SK-N-SH treated with all-trans-retinoic acid at 6 μM for 48 hours (cell line): ENCODE measurements around the gene RNF212B.

ENCODE experiments used
- ATAC-seq: fragments of 200-7000 bp; cut with Tn5 transposase; 3 replicates; pipeline ENCODE4 v1.9.1; 2020; ENCODE audit warnings: mild to moderate bottlenecking, moderate library complexity
- ARNTL ChIP-seq: fragments of 450-650 bp; formaldehyde crosslinking; IDR thresholded peaks from 2 replicates; pipeline ENCODE4 v1.5.0; 2020; ENCODE audit warnings: low read depth, mild to moderate bottlenecking, moderate library complexity, borderline replicate concordance
- BACH2 ChIP-seq: fragments of 250-450 bp; sonication (Bioruptor Pico); IDR thresholded peaks from 2 replicates; pipeline ENCODE4 v1.9.0; 2021; ENCODE audit warnings: mild to moderate bottlenecking, borderline replicate concordance
- ESRRG ChIP-seq: fragments of 250-450 bp; sonication (Bioruptor Pico); IDR thresholded peaks from 2 replicates; pipeline ENCODE4 v1.6.1; 2021; ENCODE audit warnings: mild to moderate bottlenecking
- GLIS3 ChIP-seq: fragments of 250-450 bp; sonication (Bioruptor Pico); IDR thresholded peaks from 2 replicates; pipeline ENCODE4 v1.5.0; 2020; ENCODE audit warnings: mild to moderate bottlenecking, moderate library complexity
- PPARA ChIP-seq: fragments of 250-450 bp; sonication (Bioruptor Pico); IDR thresholded peaks from 2 replicates; pipeline ENCODE4 v1.5.0; 2020; ENCODE audit warnings: mild to moderate bottlenecking, borderline replicate concordance
- RARB ChIP-seq: fragments of 250-450 bp; sonication (Bioruptor Pico); IDR thresholded peaks from 2 replicates; pipeline ENCODE4 v1.8.0; 2021; ENCODE audit warnings: mild to moderate bottlenecking, moderate library complexity
- SNAI2 ChIP-seq: fragments of 250-450 bp; sonication (Bioruptor Pico); IDR thresholded peaks from 2 replicates; pipeline ENCODE4 v1.5.0; 2020; ENCODE audit warnings: mild to moderate bottlenecking, moderate library complexity
- TCF4 ChIP-seq: fragments of 250-450 bp; sonication (Bioruptor Pico); IDR thresholded peaks from 2 replicates; pipeline ENCODE4 v1.8.0; 2021; ENCODE audit warnings: mild to moderate bottlenecking, moderate library complexity, borderline replicate concordance
- TOX ChIP-seq: fragments of 250-450 bp; sonication (Bioruptor Pico); IDR thresholded peaks from 2 replicates; pipeline ENCODE4 v1.8.0; 2021; ENCODE audit warnings: mild to moderate bottlenecking, moderate library complexity, borderline replicate concordance
- ZFP3 ChIP-seq: fragments of 250-450 bp; sonication (Bioruptor Pico); IDR thresholded peaks from 2 replicates; pipeline ENCODE4 v1.5.0; 2020; ENCODE audit warnings: mild to moderate bottlenecking, moderate library complexity
- ZNF565 ChIP-seq: fragments of 450-650 bp; formaldehyde crosslinking; conservative IDR thresholded peaks from 2 replicates; pipeline ENCODE4 v1.5.0; 2020; ENCODE audit warnings: low read depth, mild to moderate bottlenecking, moderate library complexity
- ZNF70 ChIP-seq: fragments of 450-650 bp; formaldehyde crosslinking; IDR thresholded peaks from 2 replicates; pipeline ENCODE4 v1.5.0; 2020; ENCODE audit warnings: mild to moderate bottlenecking, moderate library complexity
- ZNF8 ChIP-seq: fragments of 450-650 bp; formaldehyde crosslinking; IDR thresholded peaks from 2 replicates; pipeline ENCODE4 v1.5.0; 2020; ENCODE audit warnings: mild to moderate bottlenecking, moderate library complexity
- TF ChIP-seq, protein P1 (sequence below): fragments of 250-450 bp; sonication (Bioruptor Pico); IDR thresholded peaks from 2 replicates; pipeline ENCODE4 v1.5.0; 2020; ENCODE audit warnings: mild to moderate bottlenecking, moderate library complexity
- TF ChIP-seq, protein P2 (sequence below): fragments of 250-450 bp; sonication (Bioruptor Pico); IDR thresholded peaks from 2 replicates; pipeline ENCODE4 v1.8.0; 2021; ENCODE audit warnings: low read depth, mild to moderate bottlenecking, moderate library complexity, borderline replicate concordance
- TF ChIP-seq, protein P3 (sequence below): fragments of 250-450 bp; sonication (Bioruptor Pico); IDR thresholded peaks from 2 replicates; pipeline ENCODE4 v1.5.1; 2020; ENCODE audit warnings: low read depth, mild to moderate bottlenecking, moderate library complexity

The RNF212B gene

DNA sequence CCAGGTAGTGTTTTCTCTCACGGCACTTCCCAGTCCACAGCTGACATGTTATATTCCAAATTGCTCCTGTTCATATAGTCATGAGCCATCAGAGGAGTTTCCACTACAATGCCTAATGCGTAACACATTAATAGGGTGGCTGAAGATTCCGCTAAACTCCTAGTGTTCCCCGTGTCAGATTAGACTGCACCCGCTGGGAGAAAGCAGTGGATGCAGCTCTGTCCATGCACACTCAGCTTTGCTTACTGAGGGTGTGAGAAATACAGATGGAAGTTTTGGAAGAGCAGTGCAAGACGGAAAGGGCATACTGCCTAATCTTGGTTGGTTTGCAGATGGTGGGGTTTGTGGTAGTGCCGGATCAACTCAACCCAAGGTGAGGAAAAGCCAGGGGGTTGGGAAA, 59.4 kb downstream of the RNF212B start (continued):
- TF ChIP-seq, protein P1, sequence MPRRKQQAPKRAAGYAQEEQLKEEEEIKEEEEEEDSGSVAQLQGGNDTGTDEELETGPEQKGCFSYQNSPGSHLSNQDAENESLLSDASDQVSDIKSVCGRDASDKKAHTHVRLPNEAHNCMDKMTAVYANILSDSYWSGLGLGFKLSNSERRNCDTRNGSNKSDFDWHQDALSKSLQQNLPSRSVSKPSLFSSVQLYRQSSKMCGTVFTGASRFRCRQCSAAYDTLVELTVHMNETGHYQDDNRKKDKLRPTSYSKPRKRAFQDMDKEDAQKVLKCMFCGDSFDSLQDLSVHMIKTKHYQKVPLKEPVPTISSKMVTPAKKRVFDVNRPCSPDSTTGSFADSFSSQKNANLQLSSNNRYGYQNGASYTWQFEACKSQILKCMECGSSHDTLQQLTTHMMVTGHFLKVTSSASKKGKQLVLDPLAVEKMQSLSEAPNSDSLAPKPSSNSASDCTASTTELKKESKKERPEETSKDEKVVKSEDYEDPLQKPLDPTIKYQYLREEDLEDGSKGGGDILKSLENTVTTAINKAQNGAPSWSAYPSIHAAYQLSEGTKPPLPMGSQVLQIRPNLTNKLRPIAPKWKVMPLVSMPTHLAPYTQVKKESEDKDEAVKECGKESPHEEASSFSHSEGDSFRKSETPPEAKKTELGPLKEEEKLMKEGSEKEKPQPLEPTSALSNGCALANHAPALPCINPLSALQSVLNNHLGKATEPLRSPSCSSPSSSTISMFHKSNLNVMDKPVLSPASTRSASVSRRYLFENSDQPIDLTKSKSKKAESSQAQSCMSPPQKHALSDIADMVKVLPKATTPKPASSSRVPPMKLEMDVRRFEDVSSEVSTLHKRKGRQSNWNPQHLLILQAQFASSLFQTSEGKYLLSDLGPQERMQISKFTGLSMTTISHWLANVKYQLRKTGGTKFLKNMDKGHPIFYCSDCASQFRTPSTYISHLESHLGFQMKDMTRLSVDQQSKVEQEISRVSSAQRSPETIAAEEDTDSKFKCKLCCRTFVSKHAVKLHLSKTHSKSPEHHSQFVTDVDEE (CRISPR knock-in tag), result no peak
- TF ChIP-seq, all 23 proteins: peak for 0

DNA sequence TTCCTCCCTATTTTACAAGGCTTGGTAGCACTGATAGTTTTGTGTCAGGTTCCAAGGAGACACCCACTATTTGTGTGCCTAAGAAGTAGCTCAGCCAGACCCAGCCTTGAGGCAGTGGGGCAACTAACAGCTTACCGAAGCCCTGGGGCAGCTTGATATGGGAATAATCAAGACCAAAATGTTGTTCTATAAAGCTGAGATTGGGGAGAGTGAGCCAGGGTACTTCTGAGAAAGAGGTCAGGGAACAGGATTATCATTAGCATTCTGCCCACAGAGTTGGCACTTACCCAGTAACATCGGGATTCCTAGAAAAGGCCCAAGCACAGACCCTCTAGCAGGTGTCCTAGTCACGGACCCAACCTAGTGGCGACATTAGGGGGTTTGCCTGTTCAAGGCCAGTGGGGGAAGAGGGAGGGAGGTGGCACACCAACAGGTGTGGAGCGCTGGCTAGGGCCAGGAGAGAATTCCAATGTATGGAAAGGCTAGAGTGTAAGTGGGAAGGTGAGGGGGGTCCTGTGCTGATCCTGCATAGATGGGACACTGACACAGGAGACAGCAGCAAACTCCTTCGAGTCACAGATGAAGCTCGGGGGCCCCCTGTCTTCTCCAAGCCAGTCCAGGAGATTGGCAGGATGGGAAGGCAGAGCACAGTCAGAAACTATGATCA, 60.0 kb downstream of the RNF212B start:
- no peak for TF ChIP-seq ARNTL (CRISPR knock-in tag)
- no peak for TF ChIP-seq ESRRG (CRISPR knock-in tag)
- no peak for TF ChIP-seq TOX (CRISPR knock-in tag)
- no peak for TF ChIP-seq PPARA (CRISPR knock-in tag)
- no peak for TF ChIP-seq ZNF565
- TF ChIP-seq ZNF70 (CRISPR knock-in tag), result no peak
- TF ChIP-seq TCF4 (CRISPR knock-in tag), result no peak
- TF ChIP-seq, protein P2, sequence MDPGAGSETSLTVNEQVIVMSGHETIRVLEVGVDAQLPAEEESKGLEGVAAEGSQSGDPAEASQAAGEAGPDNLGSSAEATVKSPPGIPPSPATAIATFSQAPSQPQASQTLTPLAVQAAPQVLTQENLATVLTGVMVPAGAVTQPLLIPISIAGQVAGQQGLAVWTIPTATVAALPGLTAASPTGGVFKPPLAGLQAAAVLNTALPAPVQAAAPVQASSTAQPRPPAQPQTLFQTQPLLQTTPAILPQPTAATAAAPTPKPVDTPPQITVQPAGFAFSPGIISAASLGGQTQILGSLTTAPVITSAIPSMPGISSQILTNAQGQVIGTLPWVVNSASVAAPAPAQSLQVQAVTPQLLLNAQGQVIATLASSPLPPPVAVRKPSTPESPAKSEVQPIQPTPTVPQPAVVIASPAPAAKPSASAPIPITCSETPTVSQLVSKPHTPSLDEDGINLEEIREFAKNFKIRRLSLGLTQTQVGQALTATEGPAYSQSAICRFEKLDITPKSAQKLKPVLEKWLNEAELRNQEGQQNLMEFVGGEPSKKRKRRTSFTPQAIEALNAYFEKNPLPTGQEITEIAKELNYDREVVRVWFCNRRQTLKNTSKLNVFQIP (CRISPR knock-in tag), result no peak
- no peak for TF ChIP-seq ZFP3 (CRISPR knock-in tag)
- TF ChIP-seq, all 23 proteins: peak for 0
- ATAC-seq, result no peak

DNA sequence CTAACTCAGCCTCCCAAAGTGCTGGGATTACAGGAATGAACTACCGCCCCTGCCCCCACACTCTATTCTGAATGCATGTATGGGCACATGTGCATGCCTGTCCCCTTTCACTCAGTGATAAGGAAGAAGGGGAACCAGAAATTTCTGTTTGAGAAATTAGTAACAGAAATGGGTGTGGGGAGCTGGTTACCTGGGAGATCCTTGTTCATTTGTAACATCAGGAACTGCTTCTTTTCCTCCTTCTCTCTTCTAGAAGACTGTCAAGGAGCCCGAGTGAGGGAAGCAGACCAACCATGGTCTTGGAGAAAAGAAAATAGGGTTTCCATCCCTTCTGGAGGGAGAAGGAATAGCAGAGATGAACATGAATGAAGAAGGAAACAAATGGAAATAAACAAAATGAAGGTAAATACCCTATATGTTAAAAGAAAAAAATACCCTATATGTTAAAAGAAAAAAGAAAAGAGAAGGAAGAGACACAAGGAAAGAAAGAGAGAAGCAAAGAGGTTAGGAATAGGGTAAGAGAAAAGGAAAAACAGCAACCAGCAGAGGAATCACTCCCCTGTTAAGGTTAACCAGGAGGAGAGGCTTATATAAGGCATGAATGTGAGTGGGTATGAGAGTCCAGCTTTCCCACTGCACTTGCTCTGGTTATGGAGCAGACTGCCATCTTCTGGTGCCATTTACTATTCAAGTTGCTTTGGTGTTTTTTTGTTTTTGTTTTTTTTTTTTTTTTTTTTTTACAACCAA, 61.6 kb downstream of the RNF212B start:
- no peak for TF ChIP-seq PPARA (CRISPR knock-in tag)
- TF ChIP-seq, protein P1 (CRISPR knock-in tag), result no peak
- TF ChIP-seq GLIS3 (CRISPR knock-in tag), result no peak
- TF ChIP-seq ZNF8 (CRISPR knock-in tag), result no peak
- no peak for TF ChIP-seq BACH2 (CRISPR knock-in tag)
- TF ChIP-seq, protein P2 (CRISPR knock-in tag), result no peak
- no peak for TF ChIP-seq ZFP3 (CRISPR knock-in tag)
- no peak for TF ChIP-seq TOX (CRISPR knock-in tag)
- no peak for TF ChIP-seq ZNF70 (CRISPR knock-in tag)
- TF ChIP-seq, protein P3, sequence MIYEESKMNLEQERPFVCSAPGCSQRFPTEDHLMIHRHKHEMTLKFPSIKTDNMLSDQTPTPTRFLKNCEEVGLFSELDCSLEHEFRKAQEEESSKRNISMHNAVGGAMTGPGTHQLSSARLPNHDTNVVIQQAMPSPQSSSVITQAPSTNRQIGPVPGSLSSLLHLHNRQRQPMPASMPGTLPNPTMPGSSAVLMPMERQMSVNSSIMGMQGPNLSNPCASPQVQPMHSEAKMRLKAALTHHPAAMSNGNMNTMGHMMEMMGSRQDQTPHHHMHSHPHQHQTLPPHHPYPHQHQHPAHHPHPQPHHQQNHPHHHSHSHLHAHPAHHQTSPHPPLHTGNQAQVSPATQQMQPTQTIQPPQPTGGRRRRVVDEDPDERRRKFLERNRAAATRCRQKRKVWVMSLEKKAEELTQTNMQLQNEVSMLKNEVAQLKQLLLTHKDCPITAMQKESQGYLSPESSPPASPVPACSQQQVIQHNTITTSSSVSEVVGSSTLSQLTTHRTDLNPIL, result no peak
- TF ChIP-seq SNAI2, result no peak
- TF ChIP-seq RARB (CRISPR knock-in tag), result no peak
- ATAC-seq, result no peak
